NCI-H1105 (cell line): ENCODE measurements around the gene DLG2.

Source experiments
- DNase-seq: peaks from one replicate; lab custom pipeline; 2025; lab: John Stamatoyannopoulos, UW

Gene DLG2

DNA sequence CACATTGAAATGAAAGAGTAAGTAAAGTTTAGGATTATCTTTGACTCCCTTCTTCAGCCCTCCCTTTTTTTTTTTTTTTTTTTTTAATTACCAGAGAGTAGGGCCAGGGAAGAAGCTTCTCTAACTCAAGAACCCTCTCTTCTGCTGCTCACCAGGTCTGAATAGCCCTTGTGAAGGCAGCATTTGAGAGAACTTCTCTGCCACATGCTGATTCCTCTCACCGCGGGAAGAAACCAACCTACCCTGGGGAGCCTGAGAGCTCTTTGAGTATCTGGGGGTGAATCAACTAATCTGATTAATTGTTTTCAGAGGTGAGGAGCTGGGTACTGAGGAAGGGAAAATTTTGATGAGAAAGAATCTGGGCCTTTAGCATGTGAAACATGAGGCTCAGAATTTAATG, 1906.5 kb downstream of the DLG2 start:
- no peak for DNase-seq

- DNase-seq: no peak
Observed at GRCh38 chr11:83717537-83717936, 1909.6 kb downstream of the DLG2 start.

GRCh38 chr11:83715927-83716535, 1911.1 kb downstream of the DLG2 start:
- no peak for DNase-seq

GRCh38 chr11:83713708-83714107, 1913.4 kb downstream of the DLG2 start:
- no peak for DNase-seq

GRCh38 chr11:83711106-83711527, 1916.0 kb downstream of the DLG2 start:
- no peak for DNase-seq

DNA sequence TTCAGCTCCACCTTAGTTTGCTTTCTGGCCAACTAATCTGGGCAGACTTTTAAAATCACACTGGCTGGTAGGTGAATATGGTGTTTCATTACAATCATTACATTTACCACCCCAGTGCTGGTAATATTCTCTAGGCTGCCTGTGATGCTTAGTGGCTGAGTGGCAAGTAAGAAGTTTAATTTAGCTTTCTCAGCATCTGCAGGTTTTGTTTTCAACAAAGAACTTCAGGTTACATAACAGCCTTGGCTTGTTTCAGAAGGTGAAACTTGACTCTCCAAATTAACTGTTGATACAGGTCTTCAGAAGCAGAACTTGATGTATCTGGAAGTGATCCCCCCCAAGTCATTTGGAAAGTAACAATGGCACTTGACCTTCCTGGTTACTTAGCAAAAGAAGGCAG, 1917.7 kb downstream of the DLG2 start:
- DNase-seq: no peak

GRCh38 chr11:83706566-83706965, 1920.6 kb downstream of the DLG2 start:
- DNase-seq: no peak

DNA sequence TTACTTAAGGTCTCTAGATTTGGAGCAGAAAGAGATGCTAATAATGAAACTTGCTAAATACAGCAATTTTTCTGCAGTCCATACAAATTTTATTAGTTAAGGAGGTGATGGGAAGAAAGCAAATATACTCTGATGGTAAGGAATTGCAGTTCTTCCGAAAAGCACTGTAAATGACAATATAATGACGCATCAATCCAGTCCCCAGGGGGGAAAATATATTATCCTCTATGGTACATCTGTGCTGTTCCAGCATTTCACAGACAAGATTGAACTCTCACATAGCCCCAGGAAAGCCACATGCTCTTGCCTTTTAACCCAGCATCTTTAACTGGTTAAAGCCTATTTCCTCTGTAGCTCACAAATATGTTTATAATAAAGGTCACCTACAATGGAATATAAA, 1924.3 kb downstream of the DLG2 start:
- DNase-seq: no peak

GRCh38 chr11:83697518-83697917, 1929.6 kb downstream of the DLG2 start:
- DNase-seq: no peak

- DNase-seq: no peak
Observed at GRCh38 chr11:83695046-83695445, 1932.1 kb downstream of the DLG2 start.

- no peak for DNase-seq
Observed at GRCh38 chr11:83694191-83694910, 1932.8 kb downstream of the DLG2 start.

DNA sequence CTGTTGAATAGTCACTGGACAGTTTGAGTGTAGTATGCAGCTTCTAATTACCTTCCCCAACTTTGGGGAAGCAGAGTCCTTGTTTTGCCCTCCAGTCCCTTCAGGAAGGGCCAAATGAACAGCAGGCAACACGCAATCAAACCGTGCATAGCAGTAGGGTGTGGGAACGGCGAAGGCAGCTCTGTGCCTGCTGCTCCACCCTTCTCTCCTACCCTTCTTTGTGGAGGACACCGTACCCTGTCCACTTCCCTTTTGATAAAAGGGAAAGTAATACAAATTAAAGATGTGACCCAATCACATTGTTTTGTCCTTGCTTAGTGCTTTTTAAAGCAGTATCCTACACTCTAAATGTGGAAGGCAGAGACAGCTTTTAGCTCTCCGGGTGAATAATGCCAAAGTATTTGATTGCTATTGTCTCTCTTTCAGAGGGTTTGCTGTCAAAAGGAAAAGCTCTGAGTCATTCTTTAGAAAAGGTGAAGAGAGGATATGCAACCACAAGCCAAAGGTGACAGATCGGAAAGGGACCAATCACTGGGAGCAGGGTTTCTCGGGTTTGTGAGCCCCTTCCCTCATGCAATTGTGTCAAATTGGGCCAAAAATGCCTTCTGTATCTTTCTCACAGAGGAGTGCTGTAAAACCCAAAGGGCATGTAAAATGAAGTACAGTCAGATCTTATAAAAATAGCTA, 1933.7 kb downstream of the DLG2 start:
- DNase-seq: no peak

GRCh38 chr11:83692675-83693074, 1934.5 kb downstream of the DLG2 start:
- no peak for DNase-seq

DNA sequence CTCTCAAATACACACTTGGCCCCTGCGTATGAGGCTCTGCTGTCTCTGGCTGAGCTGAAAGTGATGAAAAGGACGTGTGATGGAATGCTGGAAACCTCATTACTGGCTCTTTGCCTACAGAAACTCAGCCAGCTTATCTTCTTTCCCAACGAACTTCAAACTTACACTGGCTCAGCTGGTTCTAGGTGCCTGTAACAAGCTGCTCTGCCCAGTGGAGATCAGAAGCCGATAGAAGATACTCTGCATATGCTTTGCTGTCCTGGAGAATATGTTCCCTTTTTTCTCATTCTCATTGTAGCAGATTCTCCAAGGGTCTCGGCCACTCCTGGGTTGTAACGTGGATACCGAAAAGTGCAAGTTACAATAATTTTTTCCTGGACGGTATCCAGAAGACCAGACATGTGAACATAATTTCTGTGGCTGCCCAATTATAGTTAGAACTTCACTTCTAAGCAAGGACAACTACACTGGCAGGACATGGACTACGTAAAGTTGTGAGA, 1935.6 kb downstream of the DLG2 start:
- no peak for DNase-seq

DNA sequence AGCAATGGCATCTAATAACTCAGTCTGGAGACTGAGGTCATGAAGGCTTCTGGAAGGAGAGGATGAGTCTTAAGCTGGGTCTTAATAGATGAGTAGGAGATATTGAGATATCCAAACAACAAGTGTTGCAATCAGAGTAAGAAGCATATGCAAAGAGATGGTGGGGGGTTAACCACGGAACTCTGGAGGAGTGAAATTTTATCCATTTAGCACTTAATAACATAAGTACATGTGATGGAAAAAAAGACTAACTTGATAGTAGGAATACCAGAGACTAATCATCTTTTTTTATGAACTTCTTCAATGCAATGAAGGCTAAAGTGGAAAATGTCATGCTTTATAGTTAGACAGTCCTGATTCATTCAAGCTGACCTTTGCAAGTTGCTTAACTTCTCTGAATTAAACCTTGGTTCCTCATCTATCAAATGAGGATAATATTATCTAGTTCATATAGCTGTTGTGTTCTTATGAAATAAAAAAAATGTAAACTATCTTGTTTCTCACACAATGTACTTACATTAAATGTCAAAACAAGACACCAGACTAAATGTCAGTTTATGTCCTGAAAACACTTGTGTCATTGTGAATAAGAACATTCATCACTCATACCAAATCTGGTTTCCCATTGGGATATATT, 1937.9 kb downstream of the DLG2 start:
- DNase-seq: no peak

DNA sequence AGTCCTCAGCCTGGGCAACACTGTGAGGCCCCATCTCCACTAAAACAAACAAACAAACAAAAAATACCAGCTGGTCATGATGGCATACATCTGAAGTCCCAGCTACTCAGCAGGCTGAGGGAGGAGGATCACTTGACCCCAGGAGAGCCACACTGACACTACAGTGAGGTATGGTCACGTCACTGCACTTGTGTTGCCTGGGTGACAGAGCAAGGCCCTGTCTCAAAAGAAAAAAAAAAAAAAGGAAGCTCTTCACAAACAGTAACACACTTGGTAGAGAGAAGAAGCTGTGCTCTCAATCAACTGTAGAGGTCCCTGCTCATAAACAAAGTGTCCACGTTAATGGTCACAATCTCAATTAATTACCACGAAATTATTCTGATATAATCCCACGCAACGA, 1939.4 kb downstream of the DLG2 start:
- DNase-seq: no peak

DNA sequence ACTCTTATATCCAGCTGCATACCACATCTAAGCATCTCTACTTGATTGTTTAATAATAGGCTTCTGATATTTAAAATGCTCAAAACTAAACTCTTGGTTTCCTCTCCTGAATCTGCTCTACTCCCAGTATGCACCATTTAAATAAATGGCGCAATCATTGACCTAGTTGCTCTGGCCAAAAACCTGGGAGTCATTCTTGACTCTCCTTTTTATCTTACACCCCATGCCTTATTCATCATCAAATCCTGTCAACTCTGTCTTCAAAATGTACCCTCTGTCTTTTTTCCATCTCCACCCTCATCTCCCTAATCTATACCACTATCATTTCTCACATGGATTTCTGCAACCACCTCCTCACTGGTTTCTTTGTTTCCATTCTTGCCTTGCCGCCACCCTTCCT, 1941.4 kb downstream of the DLG2 start:
- DNase-seq: no peak

- no peak for DNase-seq
Observed at GRCh38 chr11:83684071-83684470, 1943.1 kb downstream of the DLG2 start.

DNA sequence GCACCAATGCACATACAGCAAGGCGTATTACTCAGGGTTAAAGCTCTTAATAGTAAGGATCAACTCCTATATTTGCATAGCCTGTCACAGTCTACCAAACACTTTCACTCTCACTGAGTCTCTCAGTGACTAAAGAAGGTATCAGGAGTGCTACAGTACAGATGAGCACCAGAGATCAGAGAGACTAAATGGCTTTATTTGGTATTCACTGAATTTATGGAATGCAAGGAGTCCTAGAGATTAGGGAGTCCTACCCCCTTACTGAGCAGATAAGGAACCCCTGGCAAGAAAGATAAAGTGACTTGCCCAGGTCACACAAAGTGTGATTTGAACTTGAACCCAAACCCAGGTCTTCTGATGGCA, 1944.6 kb downstream of the DLG2 start:
- no peak for DNase-seq

GRCh38 chr11:83681906-83682610, 1945.1 kb downstream of the DLG2 start:
- no peak for DNase-seq

DNA sequence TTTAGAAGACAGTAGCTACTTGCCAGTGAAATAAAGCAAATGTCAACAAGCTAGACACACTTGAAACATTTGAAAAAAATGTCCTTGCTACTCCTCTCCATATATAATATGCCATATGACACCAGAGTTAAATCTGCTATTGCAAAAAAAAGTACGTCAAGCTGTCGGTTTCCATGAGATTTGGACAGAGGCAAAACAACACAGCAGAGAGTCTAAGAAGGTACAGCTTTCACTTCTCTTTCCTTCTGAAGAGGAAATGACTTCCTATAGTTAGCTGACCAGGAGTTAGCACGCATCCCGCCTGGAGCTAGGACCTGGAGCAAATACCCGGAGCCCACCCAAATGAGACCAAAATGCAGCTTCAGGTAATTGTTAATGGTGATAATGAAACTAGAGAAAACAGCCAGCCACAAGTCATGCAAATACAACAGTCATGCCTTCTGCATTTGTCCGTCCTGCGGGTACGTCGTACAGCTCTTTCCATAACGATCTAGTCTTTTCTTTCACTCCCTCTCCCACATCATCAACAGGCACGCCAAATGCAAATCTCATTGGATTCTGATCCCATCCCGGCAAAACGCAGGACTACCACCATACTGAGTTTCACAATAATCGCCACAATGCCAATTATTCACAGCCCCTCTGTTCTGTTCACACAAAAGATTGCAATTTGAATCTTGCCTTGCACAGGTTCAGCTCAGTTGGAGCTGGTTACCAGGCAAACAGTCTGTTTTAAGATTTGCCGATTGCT, 1945.9 kb downstream of the DLG2 start:
- DNase-seq: peak; percentile 48
